Caco-2 (cell line): ENCODE results near the gene RAB11FIP4. TPM values are rescaled to one million over a fixed set of nuclear protein-coding genes. Genes with fewer than 3 reads are reported as not detected.

Source experiments
- BruUV-seq: library from RNA; stranded (reverse); fragments of 400-500 nt; replicated peaks from 2 replicates; lab custom pipeline; 2021; lab: Mats Ljungman, UMichigan
- CTCF ChIA-PET: fragments of 300-600 bp; sonication (Branson Sonifier 250); formaldehyde crosslinking; loops from one replicate; lab custom pipeline; 2022; ENCODE audit warnings: antibody characterized with exemption; lab: Charles Lee
- POLR2A ChIA-PET: fragments of 300-600 bp; sonication (Branson Sonifier 250); formaldehyde crosslinking; loops from one replicate; lab custom pipeline; 2022; ENCODE audit warnings: antibody characterized with exemption; lab: Charles Lee
- DNase-seq, 2 experiments: peaks; one replicate each; pipeline versions ENCODE4 v3.0.0 to v3.0.0-alpha.2; 2020 to 2022
- H3K27me3 ChIP-seq: replicated peaks from 2 replicates; pipeline ENCODE4 v1.6.0; 2011; ENCODE audit warnings: low read length; ENCODE audit not compliant: control insufficient read depth, insufficient read depth
- H3K36me3 ChIP-seq: 2 replicates; pipeline ENCODE4 v1.5.1; 2011; ENCODE audit warnings: low read length; ENCODE audit not compliant: control insufficient read depth, insufficient read depth
- H3K4me1 ChIP-seq: fragments of 250-450 bp; sonication (Bioruptor Pico); 2 replicates; pipeline ENCODE4 v1.5.1; 2020; ENCODE audit warnings: mild to moderate bottlenecking
- H3K4me3 ChIP-seq: 2 replicates; pipeline ENCODE4 v1.5.1; 2011; ENCODE audit warnings: low read depth, mild to moderate bottlenecking, control low read depth, low read length
- H3K9me3 ChIP-seq: fragments of 250-450 bp; sonication (Bioruptor Pico); 2 replicates; pipeline ENCODE4 v1.5.1; 2020; ENCODE audit warnings: mild to moderate bottlenecking, moderate library complexity
- H3K27ac Mint-ChIP-seq: one replicate; pipeline ENCODE4 v1.8.0; 2022; ENCODE audit warnings: mixed read lengths; ENCODE audit not compliant: unreplicated experiment
- H3K27me3 Mint-ChIP-seq: one replicate; pipeline ENCODE4 v1.8.0; 2022; ENCODE audit warnings: mixed read lengths; ENCODE audit not compliant: insufficient read depth, unreplicated experiment
- H3K36me3 Mint-ChIP-seq: one replicate; pipeline ENCODE4 v1.8.0; 2022; ENCODE audit warnings: mild to moderate bottlenecking, mixed read lengths; ENCODE audit not compliant: insufficient read depth, unreplicated experiment
- H3K4me1 Mint-ChIP-seq: one replicate; pipeline ENCODE4 v1.8.0; 2022; ENCODE audit warnings: low read depth, mixed read lengths; ENCODE audit not compliant: unreplicated experiment
- H3K4me3 Mint-ChIP-seq: one replicate; pipeline ENCODE4 v1.8.0; 2022; ENCODE audit warnings: mild to moderate bottlenecking, moderate library complexity, mixed read lengths; ENCODE audit not compliant: unreplicated experiment
- H3K9me3 Mint-ChIP-seq: one replicate; pipeline ENCODE4 v1.8.0; 2022; ENCODE audit warnings: mixed read lengths; ENCODE audit not compliant: unreplicated experiment
- CTCF ChIP-seq, 2 experiments: fragments of 200-600 bp in 1 of 2; IDR thresholded peaks; 1 replicate in 1 of 2; 2 replicates in 1 of 2; pipeline versions ENCODE4 v1.5.1 to v1.8.0; 2011 to 2022; ENCODE audit warnings: antibody characterized with exemption in 1 of 2, control low read depth in 1 of 2, inconsistent platforms in 1 of 2, low read depth in 1 of 2, low read length in 1 of 2, mild to moderate bottlenecking in 1 of 2, moderate library complexity in 1 of 2; ENCODE audit not compliant: insufficient read depth in 1 of 2, severe bottlenecking in 1 of 2, unreplicated experiment in 1 of 2
- intact Hi-C: fragments of 100-400 bp; cut with micrococcal nuclease; formaldehyde crosslinking; loops from one replicate; pipeline ENCODE4 v1.10.0; 2022; ENCODE audit not compliant: unreplicated experiment
- total RNA-seq: library from RNA; stranded (reverse); gene quantifications from 2 replicates; pipeline ENCODE4 v1.2.3, GENCODE V29; 2022

Gene RAB11FIP4
- total RNA-seq, 1 experiment from 2014 or later, result 90.3 TPM

GRCh38 chr17:31531336-31531980 is 140.0 kb downstream of the RAB11FIP4 start:
- Mint-ChIP-seq H3K4me1 (no peaks in the 10 kb centered on the region), H3K9me3 (no peaks in the 10 kb centered on the region), H3K36me3 (peaks cover 49% of the 10 kb centered on the region), H3K4me3 (no peak overlapping the region), H3K27me3 (no peaks in the 10 kb centered on the region), H3K27ac (no peak overlapping the region)
- H3K4me3 ChIP-seq, result no peak overlapping the region
- ChIA-PET CTCF (interaction anchor here (0.5 to 1.1 kb wide), 3 partner anchors 92 to 101 kb away, joined by 3 to 6 read pairs (median 3); no protein-coding TSS in a partner anchor), POLR2A (no interaction called here)
- DNase-seq, result no peak
- no peaks in the 10 kb centered on the region for H3K27me3 ChIP-seq
- H3K4me1 ChIP-seq, result no peaks in the 10 kb centered on the region
- peaks cover 6% of the 10 kb centered on the region for H3K36me3 ChIP-seq
- BruUV-seq, result no TSS peak
- no peaks in the 10 kb centered on the region for H3K9me3 ChIP-seq
- intact Hi-C loops, result no loop called here
- no peak for TF ChIP-seq CTCF (IDR thresholded peaks at IDR 0.05; ENCODE audit: insufficient read depth in 1 of 2, low read depth in 1 of 2, low read length in 1 of 2, severe bottlenecking in 1 of 2, unreplicated experiment in 1 of 2)

DNA sequence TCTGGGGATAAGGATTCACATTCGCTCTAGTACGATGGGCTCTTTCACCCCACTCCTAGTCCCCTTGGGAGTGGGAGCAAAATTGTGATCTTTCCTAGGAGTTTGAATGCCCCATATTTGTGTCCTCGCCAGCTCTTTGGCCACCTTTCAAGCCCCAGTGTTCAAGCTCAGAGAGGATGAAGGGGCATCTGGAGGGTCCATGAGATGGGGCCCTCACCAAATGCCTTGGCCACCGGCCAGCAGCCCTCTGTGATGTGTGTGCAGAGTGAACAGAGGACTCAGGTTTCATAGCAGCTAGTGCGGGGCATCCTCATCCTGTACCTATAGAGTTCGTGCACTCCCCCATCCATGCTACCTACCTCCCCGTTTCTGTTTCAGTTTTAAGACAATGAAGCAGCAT is 140.6 kb downstream of the RAB11FIP4 start:
- Histone ChIP-seq H3K4me1 (no peaks in the 10 kb centered on the region), H3K4me3 (no peak overlapping the region), H3K36me3 (peaks cover 4% of the 10 kb centered on the region), H3K27me3 (no peaks in the 10 kb centered on the region), H3K9me3 (no peaks in the 10 kb centered on the region)
- peaks cover 47% of the 10 kb centered on the region for H3K36me3 Mint-ChIP-seq
- no TSS peak for BruUV-seq
- DNase-seq, result no peak
- H3K4me1 Mint-ChIP-seq, result no peaks in the 10 kb centered on the region
- no peak overlapping the region for H3K4me3 Mint-ChIP-seq
- H3K27me3 Mint-ChIP-seq, result no peaks in the 10 kb centered on the region
- intact Hi-C loops, result no loop called here
- H3K27ac Mint-ChIP-seq, result no peak overlapping the region
- ChIA-PET CTCF (interaction anchor here (1.1 kb wide), 1 partner anchor 95 kb away, joined by 3 read pairs; no protein-coding TSS in a partner anchor), POLR2A (no interaction called here)
- H3K9me3 Mint-ChIP-seq, result no peaks in the 10 kb centered on the region
- TF ChIP-seq CTCF (IDR thresholded peaks at IDR 0.05; ENCODE audit: insufficient read depth in 1 of 2, low read depth in 1 of 2, low read length in 1 of 2, severe bottlenecking in 1 of 2, unreplicated experiment in 1 of 2), result no peak

GRCh38 chr17:31532526-31532925 is 141.1 kb downstream of the RAB11FIP4 start:
- no peak for TF ChIP-seq CTCF (IDR thresholded peaks at IDR 0.05; ENCODE audit: insufficient read depth in 1 of 2, low read depth in 1 of 2, low read length in 1 of 2, severe bottlenecking in 1 of 2, unreplicated experiment in 1 of 2)
- POLR2A ChIA-PET, result no interaction called here
- peaks cover 46% of the 10 kb centered on the region for H3K36me3 Mint-ChIP-seq
- H3K4me1 Mint-ChIP-seq, result no peaks in the 10 kb centered on the region
- H3K27me3 Mint-ChIP-seq, result no peaks in the 10 kb centered on the region
- no peak for DNase-seq
- no peaks in the 10 kb centered on the region for H3K9me3 Mint-ChIP-seq
- intact Hi-C loops, result no loop called here
- Histone ChIP-seq H3K27me3 (no peaks in the 10 kb centered on the region), H3K9me3 (no peaks in the 10 kb centered on the region), H3K36me3 (peaks cover 4% of the 10 kb centered on the region), H3K4me3 (no peak overlapping the region), H3K4me1 (no peaks in the 10 kb centered on the region)
- H3K4me3 Mint-ChIP-seq, result no peak overlapping the region
- TSS peak; percentile 27 for BruUV-seq
- CTCF ChIA-PET, result no interaction called here
- no peak overlapping the region for H3K27ac Mint-ChIP-seq
